Measurements from ENCODE around the gene P2RY10. TPM values are rescaled to one million over a fixed set of nuclear protein-coding genes. Genes with fewer than 3 reads are reported as not detected.

The P2RY10 gene
- total RNA-seq, 1 experiment from 2014 or later: not detected

- Mint-ChIP-seq H3K4me1 (ENCODE audit: low read depth, unreplicated experiment) (no peaks in the 10 kb centered on the region), H3K27ac (ENCODE audit: unreplicated experiment) (no peak overlapping the region), H3K4me3 (ENCODE audit: unreplicated experiment) (no peak overlapping the region), H3K27me3 (ENCODE audit: insufficient read depth, unreplicated experiment) (no peaks in the 10 kb centered on the region), H3K36me3 (ENCODE audit: insufficient read depth, unreplicated experiment) (no peaks in the 10 kb centered on the region), H3K9me3 (ENCODE audit: unreplicated experiment) (peaks cover 19% of the 10 kb centered on the region)
- Histone ChIP-seq H3K36me3 (ENCODE audit: control insufficient read depth, insufficient read depth, low read length) (no peaks in the 10 kb centered on the region), H3K27me3 (replicated peaks; ENCODE audit: control insufficient read depth, insufficient read depth, low read length) (no peaks in the 10 kb centered on the region), H3K4me1 (no peaks in the 10 kb centered on the region), H3K4me3 (ENCODE audit: low read depth, low read length) (no peak overlapping the region), H3K9me3 (no peaks in the 10 kb centered on the region)
- no TSS peak for BruUV-seq (replicated peaks)
- ChIA-PET CTCF (no interaction called here), POLR2A (no interaction called here)
- no peak for TF ChIP-seq CTCF (IDR thresholded peaks at IDR 0.05; ENCODE audit: insufficient read depth in 1 of 2, low read depth in 1 of 2, low read length in 1 of 2, severe bottlenecking in 1 of 2, unreplicated experiment in 1 of 2)
- DNase-seq: no peak
- intact Hi-C loops (cut with micrococcal nuclease; ENCODE audit: unreplicated experiment): no loop called here
These were observed 19.4 kb downstream of the P2RY10 start for GRCh38 chrX:78964598-78964997.

- H3K4me3 Mint-ChIP-seq (ENCODE audit: unreplicated experiment): no peak overlapping the region
- no peak for TF ChIP-seq CTCF (IDR thresholded peaks at IDR 0.05; ENCODE audit: insufficient read depth in 1 of 2, low read depth in 1 of 2, low read length in 1 of 2, severe bottlenecking in 1 of 2, unreplicated experiment in 1 of 2)
- Histone ChIP-seq H3K27me3 (replicated peaks; ENCODE audit: control insufficient read depth, insufficient read depth, low read length) (no peaks in the 10 kb centered on the region), H3K36me3 (ENCODE audit: control insufficient read depth, insufficient read depth, low read length) (no peaks in the 10 kb centered on the region), H3K4me3 (ENCODE audit: low read depth, low read length) (no peak overlapping the region), H3K9me3 (no peaks in the 10 kb centered on the region), H3K4me1 (no peaks in the 10 kb centered on the region)
- no peaks in the 10 kb centered on the region for H3K27me3 Mint-ChIP-seq (ENCODE audit: insufficient read depth, unreplicated experiment)
- H3K36me3 Mint-ChIP-seq (ENCODE audit: insufficient read depth, unreplicated experiment): no peaks in the 10 kb centered on the region
- no TSS peak for BruUV-seq (replicated peaks)
- H3K4me1 Mint-ChIP-seq (ENCODE audit: low read depth, unreplicated experiment): no peaks in the 10 kb centered on the region
- ChIA-PET POLR2A (no interaction called here), CTCF (no interaction called here)
- intact Hi-C loops (cut with micrococcal nuclease; ENCODE audit: unreplicated experiment): no loop called here
- no peak overlapping the region for H3K27ac Mint-ChIP-seq (ENCODE audit: unreplicated experiment)
- no peaks in the 10 kb centered on the region for H3K9me3 Mint-ChIP-seq (ENCODE audit: unreplicated experiment)
- no peak for DNase-seq
These were observed 34.7 kb downstream of the P2RY10 start for GRCh38 chrX:78979789-78980464.

GRCh38 chrX:78989349-78989748 lies 44.2 kb downstream of the P2RY10 start:
- Mint-ChIP-seq H3K27ac (ENCODE audit: unreplicated experiment) (no peak overlapping the region), H3K4me3 (ENCODE audit: unreplicated experiment) (no peak overlapping the region), H3K27me3 (ENCODE audit: insufficient read depth, unreplicated experiment) (no peaks in the 10 kb centered on the region), H3K4me1 (ENCODE audit: low read depth, unreplicated experiment) (no peaks in the 10 kb centered on the region), H3K9me3 (ENCODE audit: unreplicated experiment) (no peaks in the 10 kb centered on the region), H3K36me3 (ENCODE audit: insufficient read depth, unreplicated experiment) (no peaks in the 10 kb centered on the region)
- Histone ChIP-seq H3K4me1 (no peaks in the 10 kb centered on the region), H3K4me3 (ENCODE audit: low read depth, low read length) (no peak overlapping the region), H3K27me3 (replicated peaks; ENCODE audit: control insufficient read depth, insufficient read depth, low read length) (no peaks in the 10 kb centered on the region), H3K9me3 (no peaks in the 10 kb centered on the region), H3K36me3 (ENCODE audit: control insufficient read depth, insufficient read depth, low read length) (no peaks in the 10 kb centered on the region)
- ChIA-PET POLR2A (no interaction called here), CTCF (no interaction called here)
- intact Hi-C loops (cut with micrococcal nuclease; ENCODE audit: unreplicated experiment): no loop called here
- DNase-seq: no peak
- no TSS peak for BruUV-seq (replicated peaks)
- TF ChIP-seq CTCF (IDR thresholded peaks at IDR 0.05; ENCODE audit: insufficient read depth in 1 of 2, low read depth in 1 of 2, low read length in 1 of 2, severe bottlenecking in 1 of 2, unreplicated experiment in 1 of 2): no peak
